Panc1 (cell line): ENCODE data around the gene SERPINE2.

ENCODE experiments used
- POLR2AphosphoS5 ChIP-seq: IDR thresholded peaks from 2 replicates; pipeline ENCODE4 v1.6.1; 2012; ENCODE audit warnings: mild to moderate bottlenecking, low read depth, low read length, moderate library complexity
- TF ChIP-seq, protein P1 (sequence below): fragments of 450-650 bp; IDR thresholded peaks from 2 replicates; pipeline ENCODE4 v1.5.1; 2017; ENCODE audit warnings: mild to moderate bottlenecking
- TF ChIP-seq, protein P2 (sequence below), 2 experiments: IDR thresholded peaks; 2 replicates each; pipeline ENCODE4 v1.6.1; 2011 to 2012; ENCODE audit warnings: low read depth in 2 of 2, control low read depth in 1 of 2, low read length in 1 of 2, mild to moderate bottlenecking in 1 of 2, moderate library complexity in 1 of 2; ENCODE audit not compliant: insufficient read depth in 1 of 2

- TF ChIP-seq, protein P1, sequence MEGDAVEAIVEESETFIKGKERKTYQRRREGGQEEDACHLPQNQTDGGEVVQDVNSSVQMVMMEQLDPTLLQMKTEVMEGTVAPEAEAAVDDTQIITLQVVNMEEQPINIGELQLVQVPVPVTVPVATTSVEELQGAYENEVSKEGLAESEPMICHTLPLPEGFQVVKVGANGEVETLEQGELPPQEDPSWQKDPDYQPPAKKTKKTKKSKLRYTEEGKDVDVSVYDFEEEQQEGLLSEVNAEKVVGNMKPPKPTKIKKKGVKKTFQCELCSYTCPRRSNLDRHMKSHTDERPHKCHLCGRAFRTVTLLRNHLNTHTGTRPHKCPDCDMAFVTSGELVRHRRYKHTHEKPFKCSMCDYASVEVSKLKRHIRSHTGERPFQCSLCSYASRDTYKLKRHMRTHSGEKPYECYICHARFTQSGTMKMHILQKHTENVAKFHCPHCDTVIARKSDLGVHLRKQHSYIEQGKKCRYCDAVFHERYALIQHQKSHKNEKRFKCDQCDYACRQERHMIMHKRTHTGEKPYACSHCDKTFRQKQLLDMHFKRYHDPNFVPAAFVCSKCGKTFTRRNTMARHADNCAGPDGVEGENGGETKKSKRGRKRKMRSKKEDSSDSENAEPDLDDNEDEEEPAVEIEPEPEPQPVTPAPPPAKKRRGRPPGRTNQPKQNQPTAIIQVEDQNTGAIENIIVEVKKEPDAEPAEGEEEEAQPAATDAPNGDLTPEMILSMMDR = no peak
- no peak for TF ChIP-seq POLR2AphosphoS5
- TF ChIP-seq, protein P2, sequence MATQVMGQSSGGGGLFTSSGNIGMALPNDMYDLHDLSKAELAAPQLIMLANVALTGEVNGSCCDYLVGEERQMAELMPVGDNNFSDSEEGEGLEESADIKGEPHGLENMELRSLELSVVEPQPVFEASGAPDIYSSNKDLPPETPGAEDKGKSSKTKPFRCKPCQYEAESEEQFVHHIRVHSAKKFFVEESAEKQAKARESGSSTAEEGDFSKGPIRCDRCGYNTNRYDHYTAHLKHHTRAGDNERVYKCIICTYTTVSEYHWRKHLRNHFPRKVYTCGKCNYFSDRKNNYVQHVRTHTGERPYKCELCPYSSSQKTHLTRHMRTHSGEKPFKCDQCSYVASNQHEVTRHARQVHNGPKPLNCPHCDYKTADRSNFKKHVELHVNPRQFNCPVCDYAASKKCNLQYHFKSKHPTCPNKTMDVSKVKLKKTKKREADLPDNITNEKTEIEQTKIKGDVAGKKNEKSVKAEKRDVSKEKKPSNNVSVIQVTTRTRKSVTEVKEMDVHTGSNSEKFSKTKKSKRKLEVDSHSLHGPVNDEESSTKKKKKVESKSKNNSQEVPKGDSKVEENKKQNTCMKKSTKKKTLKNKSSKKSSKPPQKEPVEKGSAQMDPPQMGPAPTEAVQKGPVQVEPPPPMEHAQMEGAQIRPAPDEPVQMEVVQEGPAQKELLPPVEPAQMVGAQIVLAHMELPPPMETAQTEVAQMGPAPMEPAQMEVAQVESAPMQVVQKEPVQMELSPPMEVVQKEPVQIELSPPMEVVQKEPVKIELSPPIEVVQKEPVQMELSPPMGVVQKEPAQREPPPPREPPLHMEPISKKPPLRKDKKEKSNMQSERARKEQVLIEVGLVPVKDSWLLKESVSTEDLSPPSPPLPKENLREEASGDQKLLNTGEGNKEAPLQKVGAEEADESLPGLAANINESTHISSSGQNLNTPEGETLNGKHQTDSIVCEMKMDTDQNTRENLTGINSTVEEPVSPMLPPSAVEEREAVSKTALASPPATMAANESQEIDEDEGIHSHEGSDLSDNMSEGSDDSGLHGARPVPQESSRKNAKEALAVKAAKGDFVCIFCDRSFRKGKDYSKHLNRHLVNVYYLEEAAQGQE (IDR thresholded peaks at IDR 0.05; ENCODE audit: insufficient read depth in 1 of 2, low read depth in 2 of 2, low read length in 1 of 2) = no peak
Observed at GRCh38 chr2:224020523-224020922, 18.6 kb downstream of the SERPINE2 start.
